H9 (cell line): ENCODE measurements around the gene TEX2. TPM values are rescaled to one million over a fixed set of nuclear protein-coding genes. Genes with fewer than 3 reads are reported as not detected.

Source experiments
- DNase-seq: peaks from one replicate; pipeline ENCODE4 v3.0.0-alpha.2; 2017
- H2AFZ ChIP-seq: one replicate; pipeline ENCODE4 v1.6.1; 2013; ENCODE audit warnings: mild to moderate bottlenecking, low read length, control low read depth, moderate library complexity
- H2AK5ac ChIP-seq: 2 replicates; pipeline ENCODE4 v1.6.1; 2013; ENCODE audit warnings: low read length, control low read depth, mixed read lengths; ENCODE audit not compliant: insufficient read length
- H2BK120ac ChIP-seq: one replicate; pipeline ENCODE4 v1.6.1; 2013; ENCODE audit warnings: low read depth, mild to moderate bottlenecking, low read length, control low read depth, inconsistent platforms; ENCODE audit not compliant: poor library complexity, severe bottlenecking
- H2BK12ac ChIP-seq: 2 replicates; pipeline ENCODE4 v1.6.1; 2013; ENCODE audit warnings: low read length, control low read depth, mixed read lengths, low read depth; ENCODE audit not compliant: insufficient read length
- H2BK15ac ChIP-seq: 2 replicates; pipeline ENCODE4 v1.6.1; 2013; ENCODE audit warnings: low read depth, low read length, control low read depth
- H2BK20ac ChIP-seq: one replicate; pipeline ENCODE4 v1.6.1; 2013; ENCODE audit warnings: low read depth, mild to moderate bottlenecking, low read length, control low read depth, inconsistent platforms; ENCODE audit not compliant: poor library complexity, severe bottlenecking
- H2BK5ac ChIP-seq: 2 replicates; pipeline ENCODE4 v1.6.1; 2013; ENCODE audit warnings: low read length, control low read depth, mixed read lengths; ENCODE audit not compliant: insufficient read length
- H3K14ac ChIP-seq: 2 replicates; pipeline ENCODE4 v1.6.1; 2013; ENCODE audit warnings: low read length, control low read depth; ENCODE audit not compliant: insufficient read depth
- H3K18ac ChIP-seq: 2 replicates; pipeline ENCODE4 v1.6.1; 2013; ENCODE audit warnings: low read depth, mild to moderate bottlenecking, mixed read lengths, low read length, control low read depth; ENCODE audit not compliant: insufficient read length
- H3K23ac ChIP-seq: 2 replicates; pipeline ENCODE4 v1.6.1; 2013; ENCODE audit warnings: low read length, control low read depth, mixed read lengths, low read depth; ENCODE audit not compliant: insufficient read length
- H3K23me2 ChIP-seq: 2 replicates; pipeline ENCODE4 v1.6.1; 2013; ENCODE audit warnings: low read depth, mild to moderate bottlenecking, mixed read lengths, low read length, control low read depth; ENCODE audit not compliant: insufficient read length, poor library complexity, severe bottlenecking
- H3K27ac ChIP-seq: 2 replicates; pipeline ENCODE4 v1.5.1; 2013; ENCODE audit warnings: low read length, control low read depth, mixed read lengths, low read depth; ENCODE audit not compliant: insufficient read length
- H3K27me3 ChIP-seq: 2 replicates; pipeline ENCODE4 v1.6.1; 2013; ENCODE audit warnings: low read length, control low read depth, inconsistent platforms; ENCODE audit not compliant: insufficient read depth
- H3K4ac ChIP-seq: 2 replicates; pipeline ENCODE4 v1.6.1; 2013; ENCODE audit warnings: low read depth, mild to moderate bottlenecking, control low read depth, inconsistent platforms, low read length, moderate library complexity
- H3K4me1 ChIP-seq: 2 replicates; pipeline ENCODE4 v1.6.1; 2013; ENCODE audit warnings: low read length, control low read depth, inconsistent platforms; ENCODE audit not compliant: insufficient read depth
- H3K4me2 ChIP-seq: 2 replicates; pipeline ENCODE4 v1.6.1; 2013; ENCODE audit warnings: low read length, control low read depth, mixed read lengths; ENCODE audit not compliant: insufficient read length, insufficient read depth
- H3K56ac ChIP-seq: 2 replicates; pipeline ENCODE4 v1.6.1; 2013; ENCODE audit warnings: low read depth, mild to moderate bottlenecking, mixed read lengths, low read length, control low read depth; ENCODE audit not compliant: insufficient read length
- H3K79me1 ChIP-seq: 2 replicates; pipeline ENCODE4 v1.6.1; 2013; ENCODE audit warnings: low read depth, mild to moderate bottlenecking, moderate library complexity, low read length, control low read depth, inconsistent platforms; ENCODE audit not compliant: insufficient read depth, poor library complexity, severe bottlenecking
- H3K79me2 ChIP-seq: 2 replicates; pipeline ENCODE4 v1.6.1; 2013; ENCODE audit warnings: low read length, control low read depth, inconsistent platforms; ENCODE audit not compliant: insufficient read depth
- H3K9ac ChIP-seq: 2 replicates; pipeline ENCODE4 v1.6.1; 2013; ENCODE audit warnings: low read length, control low read depth, mixed read lengths; ENCODE audit not compliant: insufficient read length; ENCODE audit errors: extremely low read depth
- H3K9me3 ChIP-seq: one replicate; pipeline ENCODE4 v1.6.1; 2013; ENCODE audit warnings: low read depth, low read length, inconsistent platforms; ENCODE audit not compliant: control insufficient read depth
- H3T11ph ChIP-seq: one replicate; pipeline ENCODE4 v1.6.1; 2013; ENCODE audit warnings: mild to moderate bottlenecking, low read length, control low read depth, inconsistent platforms
- H4K20me1 ChIP-seq: one replicate; pipeline ENCODE4 v1.6.1; 2013; ENCODE audit not compliant: control insufficient read depth, insufficient read length, insufficient read depth
- H4K5ac ChIP-seq: 2 replicates; pipeline ENCODE4 v1.6.1; 2013; ENCODE audit warnings: low read depth, mild to moderate bottlenecking, mixed read lengths, low read length, control low read depth; ENCODE audit not compliant: insufficient read length
- H4K8ac ChIP-seq: replicated peaks from 2 replicates; pipeline ENCODE4 v1.6.1; 2013; ENCODE audit warnings: low read length, control low read depth, mixed read lengths, low read depth; ENCODE audit not compliant: insufficient read length
- H4K91ac ChIP-seq: 2 replicates; pipeline ENCODE4 v1.6.1; 2013; ENCODE audit warnings: low read depth, mild to moderate bottlenecking, moderate library complexity, mixed read lengths, low read length, control low read depth; ENCODE audit not compliant: insufficient read length
- H3K27ac Mint-ChIP-seq, 3 experiments: 2 replicates in 2 of 3; 3 replicates in 1 of 3; pipeline ENCODE4 v1.8.0; 2020 to 2021; ENCODE audit warnings: mixed read lengths in 3 of 3, mild to moderate bottlenecking in 1 of 3, moderate library complexity in 1 of 3
- H3K27me3 Mint-ChIP-seq: 2 replicates; pipeline ENCODE4 v1.8.0; 2021; ENCODE audit warnings: low read depth, mild to moderate bottlenecking, moderate library complexity, mixed read lengths
- H3K36me3 Mint-ChIP-seq, 3 experiments: 2 replicates in 2 of 3; 3 replicates in 1 of 3; pipeline ENCODE4 v1.8.0; 2020 to 2021; ENCODE audit warnings: low read depth in 3 of 3, mixed read lengths in 3 of 3; ENCODE audit not compliant: insufficient read depth in 1 of 3
- H3K4me1 Mint-ChIP-seq, 2 experiments: 2 replicates each; pipeline ENCODE4 v1.8.0; 2020; ENCODE audit warnings: mixed read lengths in 2 of 2
- H3K4me3 Mint-ChIP-seq, 2 experiments: 2 replicates in 1 of 2; 3 replicates in 1 of 2; pipeline ENCODE4 v1.8.0; 2020 to 2021; ENCODE audit warnings: mild to moderate bottlenecking in 2 of 2, mixed read lengths in 2 of 2, moderate library complexity in 1 of 2
- H3K9me3 Mint-ChIP-seq, 2 experiments: 2 replicates in 1 of 2; 3 replicates in 1 of 2; pipeline ENCODE4 v1.8.0; 2020; ENCODE audit warnings: mild to moderate bottlenecking in 2 of 2, mixed read lengths in 2 of 2, moderate library complexity in 1 of 2
- WGBS: extraction: QIAGEN DNeasy Blood & Tissue Kit; methylation state at CpG from one replicate; pipeline ENCODE4 v1.1.7; 2013; ENCODE audit warnings: missing lambda C conversion rate, low lambda C conversion rate, mixed read lengths; ENCODE audit not compliant: insufficient read length; ENCODE audit errors: extremely low coverage; 5-methylcytosine and 5-hydroxymethylcytosine counted together
- total RNA-seq: library from RNA; stranded (reverse); gene quantifications from 2 replicates; pipeline ENCODE4 v1.2.1, GENCODE V29; 2021
- TF ChIP-seq, protein P1 (sequence below): fragments of 200-600 bp; sonication (generic); conservative IDR thresholded peaks from 3 replicates; pipeline ENCODE4 v1.8.0; 2021; ENCODE audit warnings: antibody characterized with exemption, mild to moderate bottlenecking

TEX2 gene
- total RNA-seq, 1 experiment from 2014 or later = 12.2 TPM

DNA sequence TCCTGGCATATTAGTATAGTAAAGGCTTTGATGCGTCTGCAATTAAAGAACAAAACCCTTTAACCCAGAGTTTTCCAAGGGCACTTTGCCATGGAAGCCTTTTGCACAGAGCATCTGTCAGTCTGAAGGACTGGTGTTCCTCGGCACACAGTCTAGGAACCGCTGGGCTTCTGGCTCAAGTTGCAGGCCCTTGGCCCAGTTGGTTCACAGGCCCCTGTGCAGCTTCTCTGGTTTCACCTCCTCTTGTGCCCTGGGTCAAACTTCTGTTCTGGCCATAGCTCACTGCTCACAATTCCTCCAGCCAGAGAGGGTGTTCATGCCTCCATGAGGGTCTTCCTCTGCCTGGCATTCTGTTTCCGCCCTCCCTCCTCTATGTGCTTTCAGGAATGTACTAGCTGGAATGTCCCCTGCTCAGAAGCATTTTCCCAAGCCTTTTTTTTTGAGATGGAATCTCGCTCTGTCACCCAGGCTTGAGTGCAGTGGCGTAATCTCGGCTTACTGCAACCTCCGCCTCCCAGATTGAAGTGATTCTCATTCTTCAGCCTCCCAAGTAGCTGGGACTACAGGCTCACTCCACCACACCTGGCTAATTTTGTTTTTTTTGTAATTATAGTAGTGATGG, 34.5 kb upstream of the TEX2 start:
- no peak overlapping the region for H2BK20ac ChIP-seq
- H3K27me3 ChIP-seq = no peaks in the 10 kb centered on the region
- TF ChIP-seq, protein P1, sequence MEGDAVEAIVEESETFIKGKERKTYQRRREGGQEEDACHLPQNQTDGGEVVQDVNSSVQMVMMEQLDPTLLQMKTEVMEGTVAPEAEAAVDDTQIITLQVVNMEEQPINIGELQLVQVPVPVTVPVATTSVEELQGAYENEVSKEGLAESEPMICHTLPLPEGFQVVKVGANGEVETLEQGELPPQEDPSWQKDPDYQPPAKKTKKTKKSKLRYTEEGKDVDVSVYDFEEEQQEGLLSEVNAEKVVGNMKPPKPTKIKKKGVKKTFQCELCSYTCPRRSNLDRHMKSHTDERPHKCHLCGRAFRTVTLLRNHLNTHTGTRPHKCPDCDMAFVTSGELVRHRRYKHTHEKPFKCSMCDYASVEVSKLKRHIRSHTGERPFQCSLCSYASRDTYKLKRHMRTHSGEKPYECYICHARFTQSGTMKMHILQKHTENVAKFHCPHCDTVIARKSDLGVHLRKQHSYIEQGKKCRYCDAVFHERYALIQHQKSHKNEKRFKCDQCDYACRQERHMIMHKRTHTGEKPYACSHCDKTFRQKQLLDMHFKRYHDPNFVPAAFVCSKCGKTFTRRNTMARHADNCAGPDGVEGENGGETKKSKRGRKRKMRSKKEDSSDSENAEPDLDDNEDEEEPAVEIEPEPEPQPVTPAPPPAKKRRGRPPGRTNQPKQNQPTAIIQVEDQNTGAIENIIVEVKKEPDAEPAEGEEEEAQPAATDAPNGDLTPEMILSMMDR = no peak
- no peak overlapping the region for H2BK5ac ChIP-seq
- H3K23ac ChIP-seq = no peak overlapping the region
- H3K18ac ChIP-seq = no peak overlapping the region
- peaks cover 3% of the 10 kb centered on the region for H3K23me2 ChIP-seq
- no peak overlapping the region for H2BK15ac ChIP-seq
- H2BK12ac ChIP-seq = no peak overlapping the region
- Mint-ChIP-seq H3K9me3 (peaks cover 3% of the 10 kb centered on the region in 2 experiments; a peak in 3 of 5 replicates), H3K4me3 (no peak overlapping the region), H3K27me3 (no peaks in the 10 kb centered on the region; the same call in 1 of the 2 replicates), H3K27ac (no peak overlapping the region), H3K4me1 (no peaks in the 10 kb centered on the region), H3K36me3 (no peaks in the 10 kb centered on the region)
- WGBS = no CpG with 5 or more reads among the region's 8 CpGs
- no peak overlapping the region for H4K5ac ChIP-seq
- no peak for DNase-seq
- no peak overlapping the region for H3K56ac ChIP-seq
- H3T11ph ChIP-seq = no peak overlapping the region
- no peak overlapping the region for H3K9ac ChIP-seq
- no peaks in the 10 kb centered on the region for H3K4me1 ChIP-seq
- H2AK5ac ChIP-seq = no peak overlapping the region
- no peak overlapping the region for H2BK120ac ChIP-seq
- no peak overlapping the region for H3K27ac ChIP-seq
- no peak overlapping the region for H4K8ac ChIP-seq
- H3K79me2 ChIP-seq = no peaks in the 10 kb centered on the region
- H4K20me1 ChIP-seq = no peaks in the 10 kb centered on the region
- no peaks in the 10 kb centered on the region for H3K9me3 ChIP-seq
- H3K4me2 ChIP-seq = no peak overlapping the region
- H4K91ac ChIP-seq = no peak overlapping the region
- no peak overlapping the region for H3K14ac ChIP-seq
- H3K4ac ChIP-seq = no peak overlapping the region
- H2AFZ ChIP-seq = no peak overlapping the region
- H3K79me1 ChIP-seq = no peaks in the 10 kb centered on the region
